ENCODE results near the gene ZBTB25.

DNA sequence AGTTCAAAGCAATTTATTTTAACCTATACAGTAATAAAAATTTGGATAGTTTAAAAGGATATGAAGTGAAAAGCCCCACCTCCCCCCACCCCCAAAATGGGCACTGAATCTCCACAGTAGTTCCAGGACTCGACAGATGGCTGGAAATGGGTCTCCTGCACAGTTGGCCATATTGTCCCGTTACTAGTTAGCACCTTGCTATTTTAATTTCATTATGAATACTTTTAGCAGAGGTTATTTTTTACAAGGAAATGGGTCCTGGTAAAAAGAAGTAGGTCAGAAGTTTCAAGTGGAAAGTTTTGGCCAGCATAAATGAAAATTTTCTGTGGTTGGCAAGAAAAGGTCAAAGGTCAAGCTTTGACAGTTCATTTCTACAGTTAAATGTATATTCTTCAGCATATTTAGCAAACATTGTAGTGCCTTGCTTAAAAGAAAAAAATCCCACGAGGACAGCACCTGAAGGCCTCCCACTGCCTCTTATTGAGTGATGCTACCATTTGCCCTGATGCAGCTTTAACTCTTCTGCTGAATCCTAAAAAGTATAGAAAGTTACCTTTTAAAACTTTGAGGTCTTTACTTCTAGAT is 87.2 kb downstream of the ZBTB25 start:
- TF ChIP-seq POLR2AphosphoS5 (IDR thresholded peaks at IDR 0.05) (no peak), POLR2A (IDR thresholded peaks at IDR 0.05; ENCODE audit: low read depth) (no peak), EP300 (IDR thresholded peaks at IDR 0.05) (no peak)
- TF ChIP-seq, protein P1, sequence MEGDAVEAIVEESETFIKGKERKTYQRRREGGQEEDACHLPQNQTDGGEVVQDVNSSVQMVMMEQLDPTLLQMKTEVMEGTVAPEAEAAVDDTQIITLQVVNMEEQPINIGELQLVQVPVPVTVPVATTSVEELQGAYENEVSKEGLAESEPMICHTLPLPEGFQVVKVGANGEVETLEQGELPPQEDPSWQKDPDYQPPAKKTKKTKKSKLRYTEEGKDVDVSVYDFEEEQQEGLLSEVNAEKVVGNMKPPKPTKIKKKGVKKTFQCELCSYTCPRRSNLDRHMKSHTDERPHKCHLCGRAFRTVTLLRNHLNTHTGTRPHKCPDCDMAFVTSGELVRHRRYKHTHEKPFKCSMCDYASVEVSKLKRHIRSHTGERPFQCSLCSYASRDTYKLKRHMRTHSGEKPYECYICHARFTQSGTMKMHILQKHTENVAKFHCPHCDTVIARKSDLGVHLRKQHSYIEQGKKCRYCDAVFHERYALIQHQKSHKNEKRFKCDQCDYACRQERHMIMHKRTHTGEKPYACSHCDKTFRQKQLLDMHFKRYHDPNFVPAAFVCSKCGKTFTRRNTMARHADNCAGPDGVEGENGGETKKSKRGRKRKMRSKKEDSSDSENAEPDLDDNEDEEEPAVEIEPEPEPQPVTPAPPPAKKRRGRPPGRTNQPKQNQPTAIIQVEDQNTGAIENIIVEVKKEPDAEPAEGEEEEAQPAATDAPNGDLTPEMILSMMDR (IDR thresholded peaks at IDR 0.05) = no peak
